NCI-H1417 (cell line): ENCODE data around the gene RBBP7.
A peak's percentile ranks its signal among the peaks of the same experiment; 100 is the strongest.

Experiments used
- DNase-seq, 3 experiments: peaks; one replicate each; lab custom pipeline; 2025; lab: John Stamatoyannopoulos, UW

Gene RBBP7

GRCh38 chrX:16870095-16870861 is at the start of gene RBBP7:
Gene RBBP7 (minus strand): TSS chrX:16870362. CDS start chrX:16870053, 309 bp downstream.
- peak; percentile 92 to 97 (median 96) for DNase-seq

GRCh38 chrX:16918979-16919378 is 48.8 kb upstream of the RBBP7 start:
- DNase-seq: no peak

- no peak for DNase-seq
Observed at GRCh38 chrX:16917120-16917519, 47.0 kb upstream of the RBBP7 start.

GRCh38 chrX:16916561-16916960 is 46.4 kb upstream of the RBBP7 start:
- no peak for DNase-seq

GRCh38 chrX:16914058-16914457 is 43.9 kb upstream of the RBBP7 start:
- no peak for DNase-seq

- no peak for DNase-seq
Observed at GRCh38 chrX:16910376-16910775, 40.2 kb upstream of the RBBP7 start.

GRCh38 chrX:16903274-16904022 is 33.3 kb upstream of the RBBP7 start:
- DNase-seq: no peak

- DNase-seq: no peak
Observed at GRCh38 chrX:16897445-16897844, 27.3 kb upstream of the RBBP7 start.

- DNase-seq: peak; percentile 74 to 91 (median 74)
Observed at GRCh38 chrX:16892504-16893362, 22.6 kb upstream of the RBBP7 start.

GRCh38 chrX:16885628-16886027 is 15.5 kb upstream of the RBBP7 start:
- DNase-seq: no peak

GRCh38 chrX:16883487-16883804 is 13.3 kb upstream of the RBBP7 start:
- no peak for DNase-seq

GRCh38 chrX:16882702-16883486 is 12.7 kb upstream of the RBBP7 start:
- peak; percentile 66 to 93 (median 85) for DNase-seq

- DNase-seq: peak; percentile 12 to 75 (median 58)
Observed at GRCh38 chrX:16882169-16882568, 12.0 kb upstream of the RBBP7 start.

- DNase-seq: no peak
Observed at GRCh38 chrX:16876696-16877095, 6.5 kb upstream of the RBBP7 start.

GRCh38 chrX:16874458-16875095 is 4.4 kb upstream of the RBBP7 start:
- DNase-seq: no peak

GRCh38 chrX:16873106-16873505 is 2.9 kb upstream of the RBBP7 start:
- DNase-seq: peak in 2 of 3 experiments; percentile 6 to 27

GRCh38 chrX:16870862-16871815 is 977 bp upstream of the RBBP7 start:
- peak in 1 of 3 experiments; percentile 84 for DNase-seq

GRCh38 chrX:16869393-16870094 is 618 bp downstream of the RBBP7 start:
- DNase-seq: peak; percentile 54 to 89 (median 83)

- DNase-seq: no peak
Observed at GRCh38 chrX:16868920-16869319, 1.2 kb downstream of the RBBP7 start.
